GM21515 (cell line): Measurements from ENCODE around the gene PRPSAP1.

Experiments
- ATAC-seq: cut with Tn5 transposase; IDR thresholded peaks from one replicate; pipeline ENCODE4 v1.9.1; 2021; ENCODE audit not compliant: unreplicated experiment

PRPSAP1 gene, protein sequence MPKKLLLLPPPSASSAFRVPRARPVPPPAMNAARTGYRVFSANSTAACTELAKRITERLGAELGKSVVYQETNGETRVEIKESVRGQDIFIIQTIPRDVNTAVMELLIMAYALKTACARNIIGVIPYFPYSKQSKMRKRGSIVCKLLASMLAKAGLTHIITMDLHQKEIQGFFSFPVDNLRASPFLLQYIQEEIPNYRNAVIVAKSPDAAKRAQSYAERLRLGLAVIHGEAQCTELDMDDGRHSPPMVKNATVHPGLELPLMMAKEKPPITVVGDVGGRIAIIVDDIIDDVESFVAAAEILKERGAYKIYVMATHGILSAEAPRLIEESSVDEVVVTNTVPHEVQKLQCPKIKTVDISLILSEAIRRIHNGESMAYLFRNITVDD

DNA sequence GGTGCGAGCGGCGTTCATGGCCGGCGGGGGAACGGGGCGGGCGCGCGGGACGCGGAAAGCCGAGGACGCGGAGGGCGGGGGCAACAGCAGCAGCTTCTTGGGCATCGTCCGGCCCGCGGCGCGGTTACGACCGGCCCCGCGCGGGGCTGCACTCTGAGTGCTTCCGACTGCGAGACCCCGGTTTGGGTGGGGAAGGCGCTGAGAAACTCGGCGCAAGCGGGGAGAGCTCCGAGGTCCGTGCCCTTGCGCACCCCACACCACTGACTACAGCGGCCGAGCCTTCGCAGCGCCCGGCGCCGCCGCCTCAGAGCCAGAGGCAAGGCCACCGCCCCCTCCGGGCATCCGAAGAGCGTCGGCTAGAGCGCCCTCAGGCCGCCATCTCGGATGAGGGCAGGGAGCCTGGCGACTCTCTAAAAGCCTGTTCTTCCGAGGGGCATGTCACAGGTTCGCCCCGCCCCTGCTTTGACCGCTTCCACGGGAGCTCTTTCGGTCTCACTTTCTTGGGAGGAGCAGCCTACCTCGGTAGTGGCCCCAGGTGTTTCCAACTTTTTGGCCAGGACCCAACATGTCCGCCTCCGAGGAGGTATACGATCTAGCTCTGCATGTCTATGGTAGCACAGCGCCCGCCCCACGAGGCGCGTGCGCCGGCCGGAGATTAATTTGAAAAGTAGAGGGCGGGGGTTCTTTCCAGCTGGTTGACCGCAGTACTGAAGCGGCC, at the start of gene PRPSAP1:
TSS of gene PRPSAP1 (minus strand) at position 318 of the 718 bp plus-strand sequence. CDS start at position 105, 213 bp downstream.
- ATAC-seq: peak; percentile 92

DNA sequence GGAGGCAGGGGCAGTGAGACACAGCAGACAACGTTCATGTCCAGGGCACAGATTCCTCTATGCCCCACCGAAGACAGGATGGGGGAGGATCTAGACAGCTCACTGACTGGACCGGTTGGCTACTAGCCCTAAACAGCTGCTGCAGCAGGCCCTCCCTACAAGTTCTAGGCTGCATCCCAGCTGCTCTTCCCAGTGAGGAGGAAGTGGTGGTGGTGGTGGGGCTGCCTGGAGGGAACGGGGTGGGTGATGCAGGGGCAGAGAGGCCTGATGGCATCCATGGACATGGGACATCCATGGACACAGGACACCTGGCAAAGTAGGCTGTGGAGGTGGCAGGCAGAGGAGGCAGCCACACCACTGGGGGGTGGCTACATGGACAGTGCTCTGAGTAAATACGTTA, 49.0 kb upstream of the PRPSAP1 start:
- no peak for ATAC-seq

GRCh38 chr17:76399175-76400172, 45.8 kb upstream of the PRPSAP1 start:
- no peak for ATAC-seq

GRCh38 chr17:76398523-76399174, 44.9 kb upstream of the PRPSAP1 start:
- no peak for ATAC-seq

GRCh38 chr17:76397687-76398522, 44.2 kb upstream of the PRPSAP1 start:
- ATAC-seq: no peak

GRCh38 chr17:76397184-76397583, 43.5 kb upstream of the PRPSAP1 start:
- ATAC-seq: no peak

DNA sequence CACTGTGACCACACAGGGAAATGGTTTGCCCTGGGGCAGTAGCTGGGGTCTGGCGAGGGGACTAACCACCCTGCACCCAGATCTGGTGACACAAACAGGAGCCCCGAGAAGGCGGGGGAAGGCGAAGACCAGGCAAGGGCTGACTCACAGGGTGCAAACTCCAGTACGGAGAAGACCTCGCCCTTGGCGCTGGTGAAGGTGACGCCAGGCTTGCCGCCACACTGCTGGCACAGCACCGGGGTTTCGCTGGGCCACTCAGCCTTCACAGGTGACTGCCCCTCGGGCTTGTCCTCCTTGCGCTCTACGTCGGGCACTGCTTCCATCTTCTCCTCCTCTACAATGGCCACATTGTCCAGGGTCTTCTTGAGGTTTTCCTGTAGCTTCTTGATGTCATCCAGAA, 42.3 kb upstream of the PRPSAP1 start:
- no peak for ATAC-seq

GRCh38 chr17:76394166-76394565, 40.5 kb upstream of the PRPSAP1 start:
- no peak for ATAC-seq

- no peak for ATAC-seq
Observed at GRCh38 chr17:76391200-76391715, 37.5 kb upstream of the PRPSAP1 start.

DNA sequence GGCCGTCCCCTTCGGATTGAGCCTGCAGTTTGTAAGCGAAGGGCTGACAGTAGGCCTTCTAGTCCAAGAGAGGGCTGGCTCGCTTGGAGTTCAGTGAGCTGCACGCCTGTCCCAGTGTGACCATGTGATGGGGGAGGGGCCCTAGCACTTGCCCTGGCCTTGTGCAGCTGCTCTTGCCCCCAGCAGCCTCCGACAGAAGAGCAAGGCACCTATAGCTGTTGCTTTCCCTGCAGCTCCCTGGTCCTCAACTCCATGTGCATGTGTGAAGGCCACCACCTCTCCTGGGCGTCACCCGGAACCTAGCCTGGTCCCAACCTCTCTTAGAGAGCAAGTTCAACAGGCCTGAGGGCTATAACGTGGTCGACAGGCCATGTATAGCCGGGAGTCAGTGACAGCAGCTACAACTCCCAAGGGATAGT, 36.3 kb upstream of the PRPSAP1 start:
- no peak for ATAC-seq

GRCh38 chr17:76388966-76389888, 35.5 kb upstream of the PRPSAP1 start:
- ATAC-seq: no peak

DNA sequence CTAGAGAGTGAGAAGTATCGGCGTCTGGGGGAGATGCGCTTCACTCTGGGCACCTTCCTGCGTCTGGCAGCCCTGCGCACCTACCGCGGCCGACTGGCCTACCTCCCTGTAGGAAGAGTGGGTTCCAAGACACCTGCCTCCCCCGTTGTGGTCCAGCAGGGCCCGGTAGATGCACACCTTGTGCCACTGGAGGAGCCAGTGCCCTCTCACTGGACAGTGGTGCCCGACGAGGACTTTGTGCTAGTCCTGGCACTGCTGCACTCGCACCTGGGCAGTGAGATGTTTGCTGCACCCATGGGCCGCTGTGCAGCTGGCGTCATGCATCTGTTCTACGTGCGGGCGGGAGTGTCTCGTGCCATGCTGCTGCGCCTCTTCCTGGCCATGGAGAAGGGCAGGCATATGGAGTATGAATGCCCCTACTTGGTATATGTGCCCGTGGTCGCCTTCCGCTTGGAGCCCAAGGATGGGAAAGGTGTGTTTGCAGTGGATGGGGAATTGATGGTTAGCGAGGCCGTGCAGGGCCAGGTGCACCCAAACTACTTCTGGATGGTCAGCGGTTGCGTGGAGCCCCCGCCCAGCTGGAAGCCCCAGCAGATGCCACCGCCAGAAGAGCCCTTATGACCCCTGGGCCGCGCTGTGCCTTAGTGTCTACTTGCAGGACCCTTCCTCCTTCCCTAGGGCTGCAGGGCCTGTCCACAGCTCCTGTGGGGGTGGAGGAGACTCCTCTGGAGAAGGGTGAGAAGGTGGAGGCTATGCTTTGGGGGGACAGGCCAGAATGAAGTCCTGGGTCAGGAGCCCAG, 33.5 kb upstream of the PRPSAP1 start:
- no peak for ATAC-seq

DNA sequence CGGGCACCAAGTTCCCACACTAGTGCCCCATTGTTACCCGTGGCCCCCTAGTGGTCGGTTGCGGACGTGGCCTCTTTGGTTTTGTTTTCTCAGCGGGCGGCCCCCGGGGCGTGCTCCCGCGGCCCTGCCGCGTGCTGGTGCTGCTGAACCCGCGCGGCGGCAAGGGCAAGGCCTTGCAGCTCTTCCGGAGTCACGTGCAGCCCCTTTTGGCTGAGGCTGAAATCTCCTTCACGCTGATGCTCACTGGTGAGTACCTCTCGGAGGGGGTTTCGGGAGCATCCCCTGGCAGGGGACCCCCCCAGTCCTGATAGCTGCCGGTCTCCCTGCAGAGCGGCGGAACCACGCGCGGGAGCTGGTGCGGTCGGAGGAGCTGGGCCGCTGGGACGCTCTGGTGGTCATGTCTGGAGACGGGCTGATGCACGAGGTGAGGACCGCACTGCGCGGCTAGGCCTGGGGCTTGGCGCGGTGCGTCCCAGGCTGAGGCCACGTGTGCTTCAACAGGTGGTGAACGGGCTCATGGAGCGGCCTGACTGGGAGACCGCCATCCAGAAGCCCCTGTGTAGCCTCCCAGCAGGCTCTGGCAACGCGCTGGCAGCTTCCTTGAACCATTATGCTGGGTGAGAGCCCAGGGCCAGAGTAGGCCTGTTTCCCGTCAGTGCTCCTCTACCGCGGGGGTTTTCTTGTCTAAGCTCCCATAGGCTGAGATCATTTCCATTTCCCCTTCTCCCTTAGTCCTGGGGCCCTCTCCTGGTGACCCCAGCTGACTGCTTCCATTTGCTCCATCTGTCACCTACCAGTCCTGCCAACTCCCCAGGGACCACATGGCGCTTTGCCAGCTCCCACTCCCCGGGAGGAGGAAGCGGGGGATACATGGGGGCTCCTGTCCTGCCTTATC, 32.4 kb upstream of the PRPSAP1 start:
- no peak for ATAC-seq

DNA sequence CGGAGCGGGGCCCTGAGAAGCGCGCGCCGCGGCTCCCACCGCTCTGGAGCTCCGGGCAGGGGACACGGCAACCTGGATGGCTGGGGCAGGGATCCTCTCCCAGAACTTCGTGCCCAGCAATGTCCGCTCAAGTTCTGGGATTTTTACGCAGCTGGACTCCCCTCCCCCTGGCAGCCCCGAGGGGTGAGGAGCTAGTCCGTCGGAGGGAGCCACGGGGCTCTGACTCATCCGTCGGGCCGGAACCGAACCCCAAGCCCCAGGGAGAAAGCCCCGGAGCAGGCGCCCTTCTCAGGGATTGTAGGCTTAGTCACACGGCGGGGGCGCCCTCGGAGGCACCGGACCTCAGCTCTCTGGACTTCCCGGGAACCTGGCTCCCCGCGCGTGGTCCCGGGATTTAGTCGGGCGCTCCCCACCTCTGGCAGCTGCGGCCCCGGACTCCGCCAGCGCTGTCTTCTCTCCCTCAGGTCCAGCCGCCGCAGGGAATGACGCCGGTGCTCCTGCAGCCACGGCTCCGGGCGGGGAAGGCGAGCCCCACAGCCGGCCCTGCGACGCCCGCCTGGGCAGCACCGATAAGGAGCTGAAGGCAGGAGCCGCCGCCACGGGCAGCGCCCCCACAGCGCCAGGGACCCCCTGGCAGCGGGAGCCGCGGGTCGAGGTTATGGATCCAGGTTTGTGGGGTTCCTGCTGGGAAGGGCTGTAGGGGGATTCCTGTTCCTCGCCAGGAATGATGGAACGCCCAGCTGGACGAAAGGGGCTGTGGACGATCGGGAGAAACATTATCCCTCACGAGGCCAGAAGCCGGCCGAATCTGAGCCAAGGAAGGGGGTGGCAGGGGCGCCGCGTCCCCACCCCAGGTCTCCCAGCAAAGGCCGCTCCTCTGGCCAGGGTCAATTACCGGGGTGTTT, 31.5 kb upstream of the PRPSAP1 start:
- no peak for ATAC-seq

DNA sequence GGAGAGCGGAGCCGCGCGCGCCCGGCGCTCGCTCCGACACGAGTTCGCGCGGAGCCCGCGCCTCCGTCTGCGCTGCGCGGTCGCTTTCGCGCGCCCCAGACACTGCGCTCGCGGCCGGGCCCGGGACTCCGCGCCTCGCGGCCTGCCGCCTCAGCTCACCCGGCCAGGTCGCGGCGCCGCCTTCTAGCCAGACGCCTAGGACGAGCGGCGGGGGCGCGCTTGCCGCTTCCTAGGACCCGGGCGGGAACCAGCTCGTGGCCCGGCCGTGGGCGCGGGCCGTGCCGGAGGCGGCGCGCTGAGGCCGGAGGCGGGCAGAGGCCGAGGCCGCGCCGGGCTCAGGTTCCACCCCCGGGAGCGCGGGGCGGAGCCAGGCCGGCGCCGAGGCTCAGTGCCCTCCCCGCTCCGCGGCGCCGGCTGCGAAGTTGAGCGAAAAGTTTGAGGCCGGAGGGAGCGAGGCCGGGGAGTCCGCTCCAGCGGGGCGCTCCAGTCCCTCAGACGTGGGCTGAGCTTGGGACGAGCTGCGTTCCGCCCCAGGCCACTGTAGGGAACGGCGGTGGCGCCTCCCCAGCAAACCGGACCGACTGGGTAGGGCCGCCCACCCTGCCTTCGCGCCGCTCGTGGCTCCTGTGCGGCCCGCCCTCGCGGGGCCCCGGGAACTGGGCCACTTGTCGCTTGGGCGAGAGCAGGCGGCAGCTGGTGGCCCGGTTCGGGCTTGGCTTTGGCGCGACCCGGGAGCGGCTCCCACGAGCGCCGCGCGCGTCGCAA, 30.7 kb upstream of the PRPSAP1 start, which contains the start of gene SPHK1:
TSS of gene SPHK1 (plus strand) at position 388 of the 765 bp plus-strand sequence. CDS start 1,036 bp downstream, outside the sequence.
- peak; percentile 46 for ATAC-seq
